Lower leg skin (tissue), 3 donors: ENCODE data around the gene DAW1.

Experiments
- CTCF ChIP-seq, 3 donors: fragments of 450-650 bp; IDR thresholded peaks; one replicate each; pipeline ENCODE4 v1.5.1; 2016; ENCODE audit warnings: antibody characterized with exemption in 3 of 3, mild to moderate bottlenecking in 3 of 3, moderate library complexity in 2 of 3
- POLR2A ChIP-seq, 2 donors: fragments of 450-650 bp; IDR thresholded peaks; one replicate each; pipeline ENCODE4 v1.6.1; 2016 to 2017; ENCODE audit warnings: antibody characterized with exemption in 2 of 2, mild to moderate bottlenecking in 1 of 2, moderate library complexity in 1 of 2

GRCh38 chr2:227890495-227891079 lies 19.2 kb downstream of the DAW1 start:
- TF ChIP-seq POLR2A (IDR thresholded peaks at IDR 0.05) (no peak), CTCF (IDR thresholded peaks at IDR 0.05) (no peak)
